HepG2 (cell line): ENCODE results near the gene MARF1. TPM values are rescaled to one million over a fixed set of nuclear protein-coding genes. Genes with fewer than 3 reads are reported as not detected.

Experiments
- CENPT ChIP-seq: sonication (generic); formaldehyde crosslinking; IDR thresholded peaks from 2 replicates; pipeline ENCODE4 v1.8.0; 2022; ENCODE audit warnings: low read depth, mild to moderate bottlenecking, moderate library complexity, missing genetic modification reagents
- EZH2 ChIP-seq: conservative IDR thresholded peaks from 2 replicates; pipeline ENCODE4 v1.6.1; 2012; ENCODE audit warnings: mild to moderate bottlenecking, low read depth, low read length, moderate library complexity
- HOXA7 ChIP-seq: sonication (generic); formaldehyde crosslinking; IDR thresholded peaks from 2 replicates; pipeline ENCODE4 v1.8.1; 2022; ENCODE audit warnings: mild to moderate bottlenecking, missing genetic modification reagents, moderate library complexity
- KDM1A ChIP-seq: IDR thresholded peaks from 2 replicates; pipeline ENCODE4 v1.6.1; 2016; ENCODE audit warnings: missing compliant biosample characterization
- MAFF ChIP-seq: IDR thresholded peaks from 2 replicates; pipeline ENCODE4 v1.6.1; 2011; ENCODE audit warnings: low read depth, low read length, improper control_type of control experiment
- NAIF1 ChIP-seq: sonication (generic); formaldehyde crosslinking; IDR thresholded peaks from 2 replicates; pipeline ENCODE4 v1.5.0; 2020; ENCODE audit warnings: mild to moderate bottlenecking, missing genetic modification reagents, borderline replicate concordance
- NFKBIZ ChIP-seq: IDR thresholded peaks from 2 replicates; pipeline ENCODE4 v1.6.1; 2018; ENCODE audit warnings: missing genetic modification reagents, missing compliant biosample characterization
- POLR2AphosphoS2 ChIP-seq: IDR thresholded peaks from 2 replicates; pipeline ENCODE4 v1.6.1; 2011; ENCODE audit warnings: low read depth, low read length, improper control_type of control experiment
- SIX4 ChIP-seq: sonication (generic); formaldehyde crosslinking; IDR thresholded peaks from 2 replicates; pipeline ENCODE4 v1.4.0; 2020; ENCODE audit warnings: missing genetic modification reagents
- SP4 ChIP-seq: sonication (generic); formaldehyde crosslinking; IDR thresholded peaks from 2 replicates; pipeline ENCODE4 v1.8.1; 2023; ENCODE audit warnings: mild to moderate bottlenecking, missing genetic modification reagents
- SUZ12 ChIP-seq: fragments of 150-350 bp; IDR thresholded peaks from 2 replicates; pipeline ENCODE4 v1.6.1; 2014; ENCODE audit warnings: low read depth, low read length
- TMF1 ChIP-seq: sonication (generic); formaldehyde crosslinking; IDR thresholded peaks from 2 replicates; pipeline ENCODE4 v1.8.1; 2022; ENCODE audit warnings: low read depth, missing genetic modification reagents
- ZBTB42 ChIP-seq: sonication (generic); formaldehyde crosslinking; IDR thresholded peaks from 2 replicates; pipeline ENCODE4 v1.5.0; 2020; ENCODE audit warnings: mild to moderate bottlenecking, missing genetic modification reagents
- ZNF432 ChIP-seq: sonication (generic); formaldehyde crosslinking; IDR thresholded peaks from 2 replicates; pipeline ENCODE4 v1.5.0; 2020; ENCODE audit warnings: missing genetic modification reagents, mild to moderate bottlenecking, borderline replicate concordance
- ZNF564 ChIP-seq: sonication (generic); formaldehyde crosslinking; IDR thresholded peaks from 2 replicates; pipeline ENCODE4 v1.8.1; 2023; ENCODE audit warnings: mild to moderate bottlenecking, missing genetic modification reagents
- polyA plus RNA-seq, 8 experiments: library from polyadenylated mRNA; depleted of rRNA in 3 of 8; stranded (reverse) in 7 of 8; unstranded in 1 of 8; fragments of >200 nt; fragmentation: Illumina TruSeq in 4 of 8; extraction: Trizol in 4 of 8; gene quantifications; 2 replicates each; pipeline versions ENCODE4 v1.2.1 to v1.2.3, GENCODE V29; 2011 to 2016; ENCODE audit warnings: low read depth in 4 of 8, missing spikeins in 1 of 8, mixed read lengths in 1 of 8; ENCODE audit not compliant: insufficient read depth in 1 of 8
- total RNA-seq, 5 experiments: library from RNA; depleted of rRNA; stranded (reverse); fragments of >200 nt; fragmentation: Illumina TruSeq; extraction: Trizol; gene quantifications; 2 replicates each; pipeline ENCODE4 v1.2.3, GENCODE V29; 2016; ENCODE audit warnings: low read depth in 1 of 5
- TF ChIP-seq, protein P1 (sequence below): sonication (generic); formaldehyde crosslinking; IDR thresholded peaks from 2 replicates; pipeline ENCODE4 v1.4.0; 2020; ENCODE audit warnings: missing genetic modification reagents
- TF ChIP-seq, protein P2 (sequence below): sonication (generic); formaldehyde crosslinking; IDR thresholded peaks from 2 replicates; pipeline ENCODE4 v1.4.0; 2020; ENCODE audit warnings: mild to moderate bottlenecking, missing genetic modification reagents
- TF ChIP-seq, protein P3 (sequence below): sonication (generic); formaldehyde crosslinking; IDR thresholded peaks from 2 replicates; pipeline ENCODE4 v1.4.0; 2020; ENCODE audit warnings: mild to moderate bottlenecking, missing genetic modification reagents, borderline replicate concordance
- TF ChIP-seq, protein P4 (sequence below), 2 experiments: IDR thresholded peaks; 2 replicates each; pipeline ENCODE4 v1.6.1; 2011 to 2012; ENCODE audit warnings: low read length in 2 of 2, borderline replicate concordance in 1 of 2, low read depth in 1 of 2, mild to moderate bottlenecking in 1 of 2, moderate library complexity in 1 of 2

The MARF1 gene
- total and polyA plus RNA-seq, 2 of the 13 experiments (the other 11 are each of a cell fraction or from before 2014, with no cell fraction given): 8.7 to 20.7 TPM

DNA sequence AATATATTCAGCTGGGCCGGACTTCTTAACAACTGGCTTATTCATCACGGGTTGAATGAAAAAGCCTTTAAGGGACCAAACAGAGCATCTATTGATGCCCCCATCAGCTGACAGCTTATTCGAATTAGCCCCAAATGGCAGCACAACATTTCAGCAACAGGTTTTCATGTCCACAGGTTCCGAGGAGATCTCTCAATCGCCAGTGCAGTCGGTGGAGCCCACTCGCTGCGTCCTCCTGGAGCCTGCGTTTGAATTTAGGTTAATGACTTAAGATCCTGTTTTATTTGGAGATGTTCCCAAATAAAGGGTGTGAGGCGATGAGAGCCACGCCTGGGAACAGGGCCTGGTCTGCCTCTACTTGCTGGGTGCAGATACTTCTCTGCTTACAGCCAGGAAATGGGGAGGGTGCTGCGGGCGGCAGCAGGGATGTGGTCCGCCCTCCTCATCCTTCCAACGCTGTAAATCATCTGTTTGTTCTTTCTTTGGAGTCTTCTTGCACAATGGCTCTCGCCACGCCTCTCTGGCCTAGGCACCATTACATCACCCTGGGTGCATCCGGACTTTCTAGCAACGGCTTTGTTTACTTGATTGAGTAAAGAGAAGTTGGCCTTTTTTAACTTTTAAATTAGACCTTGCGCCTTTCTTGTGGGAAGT lies 29.7 kb upstream of the MARF1 start (continued):
- TF ChIP-seq NAIF1 (CRISPR knock-in tag): peak; percentile 70; the same call in 1 of the 2 replicates
- TF ChIP-seq SP4: peak; percentile 72; the same call in 1 of the 2 replicates
- no peak for TF ChIP-seq HOXA7
- no peak for TF ChIP-seq ZBTB42
- TF ChIP-seq SUZ12: no peak
- TF ChIP-seq TMF1: peak; percentile 81
- TF ChIP-seq, protein P1, sequence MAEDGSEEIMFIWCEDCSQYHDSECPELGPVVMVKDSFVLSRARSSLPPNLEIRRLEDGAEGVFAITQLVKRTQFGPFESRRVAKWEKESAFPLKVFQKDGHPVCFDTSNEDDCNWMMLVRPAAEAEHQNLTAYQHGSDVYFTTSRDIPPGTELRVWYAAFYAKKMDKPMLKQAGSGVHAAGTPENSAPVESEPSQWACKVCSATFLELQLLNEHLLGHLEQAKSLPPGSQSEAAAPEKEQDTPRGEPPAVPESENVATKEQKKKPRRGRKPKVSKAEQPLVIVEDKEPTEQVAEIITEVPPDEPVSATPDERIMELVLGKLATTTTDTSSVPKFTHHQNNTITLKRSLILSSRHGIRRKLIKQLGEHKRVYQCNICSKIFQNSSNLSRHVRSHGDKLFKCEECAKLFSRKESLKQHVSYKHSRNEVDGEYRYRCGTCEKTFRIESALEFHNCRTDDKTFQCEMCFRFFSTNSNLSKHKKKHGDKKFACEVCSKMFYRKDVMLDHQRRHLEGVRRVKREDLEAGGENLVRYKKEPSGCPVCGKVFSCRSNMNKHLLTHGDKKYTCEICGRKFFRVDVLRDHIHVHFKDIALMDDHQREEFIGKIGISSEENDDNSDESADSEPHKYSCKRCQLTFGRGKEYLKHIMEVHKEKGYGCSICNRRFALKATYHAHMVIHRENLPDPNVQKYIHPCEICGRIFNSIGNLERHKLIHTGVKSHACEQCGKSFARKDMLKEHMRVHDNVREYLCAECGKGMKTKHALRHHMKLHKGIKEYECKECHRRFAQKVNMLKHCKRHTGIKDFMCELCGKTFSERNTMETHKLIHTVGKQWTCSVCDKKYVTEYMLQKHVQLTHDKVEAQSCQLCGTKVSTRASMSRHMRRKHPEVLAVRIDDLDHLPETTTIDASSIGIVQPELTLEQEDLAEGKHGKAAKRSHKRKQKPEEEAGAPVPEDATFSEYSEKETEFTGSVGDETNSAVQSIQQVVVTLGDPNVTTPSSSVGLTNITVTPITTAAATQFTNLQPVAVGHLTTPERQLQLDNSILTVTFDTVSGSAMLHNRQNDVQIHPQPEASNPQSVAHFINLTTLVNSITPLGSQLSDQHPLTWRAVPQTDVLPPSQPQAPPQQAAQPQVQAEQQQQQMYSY: peak; percentile 50; the same call in 1 of the 2 replicates
- 0 out of 2 replicates have a peak, but pooled peaks have one; percentile 7 for TF ChIP-seq ZNF564 (CRISPR knock-in tag)
- TF ChIP-seq, protein P2, sequence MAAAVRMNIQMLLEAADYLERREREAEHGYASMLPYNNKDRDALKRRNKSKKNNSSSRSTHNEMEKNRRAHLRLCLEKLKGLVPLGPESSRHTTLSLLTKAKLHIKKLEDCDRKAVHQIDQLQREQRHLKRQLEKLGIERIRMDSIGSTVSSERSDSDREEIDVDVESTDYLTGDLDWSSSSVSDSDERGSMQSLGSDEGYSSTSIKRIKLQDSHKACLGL (CRISPR knock-in tag): no peak
- peak; percentile 98 for TF ChIP-seq KDM1A (CRISPR knock-in tag)
- TF ChIP-seq NFKBIZ: peak; percentile 98
- no peak for TF ChIP-seq CENPT (CRISPR knock-in tag)
- TF ChIP-seq MAFF: no peak
- TF ChIP-seq, protein P3, sequence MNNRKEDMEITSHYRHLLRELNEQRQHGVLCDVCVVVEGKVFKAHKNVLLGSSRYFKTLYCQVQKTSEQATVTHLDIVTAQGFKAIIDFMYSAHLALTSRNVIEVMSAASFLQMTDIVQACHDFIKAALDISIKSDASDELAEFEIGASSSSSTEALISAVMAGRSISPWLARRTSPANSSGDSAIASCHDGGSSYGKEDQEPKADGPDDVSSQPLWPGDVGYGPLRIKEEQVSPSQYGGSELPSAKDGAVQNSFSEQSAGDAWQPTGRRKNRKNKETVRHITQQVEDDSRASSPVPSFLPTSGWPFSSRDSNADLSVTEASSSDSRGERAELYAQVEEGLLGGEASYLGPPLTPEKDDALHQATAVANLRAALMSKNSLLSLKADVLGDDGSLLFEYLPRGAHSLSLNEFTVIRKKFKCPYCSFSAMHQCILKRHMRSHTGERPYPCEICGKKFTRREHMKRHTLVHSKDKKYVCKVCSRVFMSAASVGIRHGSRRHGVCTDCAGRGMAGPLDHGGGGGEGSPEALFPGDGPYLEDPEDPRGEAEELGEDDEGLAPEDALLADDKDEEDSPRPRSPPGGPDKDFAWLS (CRISPR knock-in tag): no peak
- no peak for TF ChIP-seq ZNF432 (CRISPR knock-in tag)
- TF ChIP-seq SIX4 (CRISPR knock-in tag): peak; percentile 94
- TF ChIP-seq, protein P4, sequence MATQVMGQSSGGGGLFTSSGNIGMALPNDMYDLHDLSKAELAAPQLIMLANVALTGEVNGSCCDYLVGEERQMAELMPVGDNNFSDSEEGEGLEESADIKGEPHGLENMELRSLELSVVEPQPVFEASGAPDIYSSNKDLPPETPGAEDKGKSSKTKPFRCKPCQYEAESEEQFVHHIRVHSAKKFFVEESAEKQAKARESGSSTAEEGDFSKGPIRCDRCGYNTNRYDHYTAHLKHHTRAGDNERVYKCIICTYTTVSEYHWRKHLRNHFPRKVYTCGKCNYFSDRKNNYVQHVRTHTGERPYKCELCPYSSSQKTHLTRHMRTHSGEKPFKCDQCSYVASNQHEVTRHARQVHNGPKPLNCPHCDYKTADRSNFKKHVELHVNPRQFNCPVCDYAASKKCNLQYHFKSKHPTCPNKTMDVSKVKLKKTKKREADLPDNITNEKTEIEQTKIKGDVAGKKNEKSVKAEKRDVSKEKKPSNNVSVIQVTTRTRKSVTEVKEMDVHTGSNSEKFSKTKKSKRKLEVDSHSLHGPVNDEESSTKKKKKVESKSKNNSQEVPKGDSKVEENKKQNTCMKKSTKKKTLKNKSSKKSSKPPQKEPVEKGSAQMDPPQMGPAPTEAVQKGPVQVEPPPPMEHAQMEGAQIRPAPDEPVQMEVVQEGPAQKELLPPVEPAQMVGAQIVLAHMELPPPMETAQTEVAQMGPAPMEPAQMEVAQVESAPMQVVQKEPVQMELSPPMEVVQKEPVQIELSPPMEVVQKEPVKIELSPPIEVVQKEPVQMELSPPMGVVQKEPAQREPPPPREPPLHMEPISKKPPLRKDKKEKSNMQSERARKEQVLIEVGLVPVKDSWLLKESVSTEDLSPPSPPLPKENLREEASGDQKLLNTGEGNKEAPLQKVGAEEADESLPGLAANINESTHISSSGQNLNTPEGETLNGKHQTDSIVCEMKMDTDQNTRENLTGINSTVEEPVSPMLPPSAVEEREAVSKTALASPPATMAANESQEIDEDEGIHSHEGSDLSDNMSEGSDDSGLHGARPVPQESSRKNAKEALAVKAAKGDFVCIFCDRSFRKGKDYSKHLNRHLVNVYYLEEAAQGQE (IDR thresholded peaks at IDR 0.05; ENCODE audit: borderline replicate concordance in 1 of 2, low read depth in 1 of 2, low read length in 2 of 2): peak in 1 of 2 experiments; percentile 79; a peak in 1 of 4 replicates
- TF ChIP-seq POLR2AphosphoS2: no peak
- no peak for TF ChIP-seq EZH2
